Activated CD4-positive, CD25-positive, alpha-beta regulatory T cell treated with anti-CD3 and anti-CD28 coated beads, Interleukin-2, amount 50 U/mL, for 72 hours (primary cell): ENCODE data around the gene CNTNAP4.

Experiments used
- DNase-seq: peaks from one replicate; pipeline ENCODE4 v3.0.0; 2021

The CNTNAP4 gene

GRCh38 chr16:76500006-76500405, 222.8 kb downstream of the CNTNAP4 start:
- DNase-seq, result no peak

DNA sequence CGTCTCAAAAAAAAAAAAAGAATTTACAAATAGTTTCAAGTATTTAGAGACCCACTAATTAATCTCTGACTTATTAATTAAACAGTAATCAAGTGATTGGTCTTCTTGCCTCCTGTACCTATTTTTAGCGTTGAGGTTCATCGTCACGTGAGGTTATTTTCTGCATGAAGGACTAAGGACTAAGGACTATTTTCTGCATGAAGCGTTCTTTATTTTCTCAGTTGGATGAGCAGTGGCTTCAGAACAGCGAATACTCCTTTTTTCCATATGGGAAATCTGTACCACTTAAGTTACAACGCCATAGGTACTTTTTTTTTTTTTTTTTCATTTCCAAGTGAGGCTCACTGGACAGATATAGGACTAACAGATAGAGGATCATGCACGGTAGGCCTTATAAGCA, 224.9 kb downstream of the CNTNAP4 start:
- no peak for DNase-seq

- no peak for DNase-seq
These were observed 225.4 kb downstream of the CNTNAP4 start for GRCh38 chr16:76502555-76502954.

DNA sequence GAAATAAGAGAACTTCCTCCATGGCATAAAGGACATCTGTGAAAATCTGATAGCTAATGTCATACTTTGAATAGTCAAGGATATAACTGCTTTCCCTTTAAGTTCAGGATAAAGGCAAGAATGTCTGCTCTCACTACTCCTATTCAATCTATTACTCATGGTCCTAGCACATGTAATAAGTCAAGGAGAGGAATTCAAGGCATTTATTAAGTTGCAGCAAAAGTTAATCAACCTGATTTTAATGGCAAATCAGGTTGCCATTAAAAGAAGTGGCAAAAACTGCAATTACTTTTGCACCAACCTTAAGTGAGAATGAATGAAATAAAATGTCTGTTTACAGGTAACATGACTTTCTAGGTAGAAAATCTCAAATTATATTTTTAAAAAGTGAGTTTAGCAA, 225.9 kb downstream of the CNTNAP4 start:
- no peak for DNase-seq

DNA sequence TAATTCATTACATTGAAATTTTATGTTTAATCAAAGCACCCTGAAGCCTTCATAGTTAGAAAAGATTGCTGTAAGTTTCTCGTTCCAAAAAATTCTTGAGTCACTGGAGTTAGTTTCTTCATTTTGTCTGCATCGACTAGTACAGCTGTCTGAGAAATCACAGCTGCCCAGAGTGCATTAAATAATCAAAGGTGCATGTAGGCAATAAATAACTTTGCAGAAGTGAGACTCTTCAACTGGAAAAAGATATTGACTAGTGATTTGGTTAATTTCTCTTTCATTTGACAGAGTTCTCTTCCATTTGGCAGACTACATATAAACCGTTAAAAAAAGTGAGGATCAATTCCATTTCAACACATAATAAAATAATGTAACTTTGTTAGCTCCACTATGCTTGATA, 234.0 kb downstream of the CNTNAP4 start:
- DNase-seq, result no peak

DNA sequence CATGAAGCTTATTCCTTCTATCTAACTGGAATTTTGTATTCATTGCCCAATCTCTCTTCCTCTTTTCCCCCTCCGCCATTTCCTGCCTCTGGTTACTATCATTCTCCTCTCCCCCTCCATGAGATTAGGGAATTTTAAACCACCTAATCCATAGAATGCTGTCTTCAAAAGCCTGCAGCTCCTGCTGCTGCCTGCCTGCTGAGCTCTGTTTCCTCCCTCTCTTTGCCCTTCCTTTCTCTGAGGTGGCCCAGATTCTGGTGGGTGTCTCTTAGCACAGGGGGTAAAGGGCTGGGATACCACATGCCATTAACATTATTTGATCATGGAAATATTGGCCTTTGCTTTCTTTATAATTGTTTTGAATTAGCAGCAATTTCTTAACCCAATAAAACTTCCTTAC, 241.6 kb downstream of the CNTNAP4 start:
- DNase-seq, result no peak

DNA sequence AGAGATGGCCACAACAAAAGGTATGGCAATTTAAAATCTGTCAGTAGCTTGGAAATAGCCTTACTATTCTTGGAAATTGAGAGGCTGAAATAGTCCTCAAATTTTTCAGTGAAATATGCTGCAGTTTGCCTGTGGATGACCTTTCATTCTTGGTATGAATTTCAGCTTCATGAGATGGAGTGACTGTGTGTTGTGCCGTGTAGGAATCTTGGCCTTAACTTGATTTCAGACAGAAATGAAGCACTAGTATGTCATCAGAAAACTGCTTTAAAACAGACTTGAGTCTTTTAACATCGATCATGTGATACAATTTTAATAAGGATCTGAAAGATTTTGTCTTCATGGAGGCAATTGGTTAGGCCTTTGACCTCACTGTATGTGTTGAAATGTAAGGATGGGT, 247.2 kb downstream of the CNTNAP4 start:
- DNase-seq, result no peak

DNA sequence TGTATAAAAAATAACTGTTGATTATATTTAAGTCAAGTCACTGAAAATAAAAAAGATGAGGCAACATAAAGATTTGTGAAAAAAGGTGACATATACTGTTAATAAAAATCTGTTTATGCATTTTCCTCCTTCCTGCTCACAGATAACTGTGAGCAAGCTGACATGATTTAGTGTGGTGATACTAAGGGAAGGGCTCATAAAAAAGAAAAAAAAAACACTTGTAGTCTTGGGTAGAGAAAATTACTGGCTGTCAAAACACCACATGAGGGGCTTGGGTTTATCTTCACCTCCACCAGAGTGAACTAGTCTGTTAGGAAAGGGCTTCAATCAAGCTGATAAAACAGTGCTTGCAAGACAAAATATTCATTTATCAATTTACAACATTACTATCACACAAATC, 247.6 kb downstream of the CNTNAP4 start:
- no peak for DNase-seq

DNA sequence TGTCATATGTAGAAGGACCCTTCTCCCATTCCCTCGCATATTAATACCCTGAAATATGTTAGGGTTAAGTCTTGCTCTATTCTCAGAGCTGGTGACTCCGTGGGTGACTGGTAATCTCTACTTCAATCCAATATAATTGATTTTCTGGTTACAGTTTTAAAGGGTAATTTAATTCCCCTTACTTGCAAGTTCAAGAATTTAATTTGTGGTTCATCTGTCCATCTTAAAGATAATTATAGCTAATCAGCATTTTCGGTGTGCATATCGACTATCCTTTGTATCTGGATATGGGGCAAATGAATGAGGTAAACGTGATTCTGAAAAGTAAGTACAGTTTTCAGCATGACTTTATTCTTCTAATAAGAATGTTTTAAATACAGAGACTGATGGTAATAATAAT, 250.0 kb downstream of the CNTNAP4 start:
- DNase-seq, result no peak

DNA sequence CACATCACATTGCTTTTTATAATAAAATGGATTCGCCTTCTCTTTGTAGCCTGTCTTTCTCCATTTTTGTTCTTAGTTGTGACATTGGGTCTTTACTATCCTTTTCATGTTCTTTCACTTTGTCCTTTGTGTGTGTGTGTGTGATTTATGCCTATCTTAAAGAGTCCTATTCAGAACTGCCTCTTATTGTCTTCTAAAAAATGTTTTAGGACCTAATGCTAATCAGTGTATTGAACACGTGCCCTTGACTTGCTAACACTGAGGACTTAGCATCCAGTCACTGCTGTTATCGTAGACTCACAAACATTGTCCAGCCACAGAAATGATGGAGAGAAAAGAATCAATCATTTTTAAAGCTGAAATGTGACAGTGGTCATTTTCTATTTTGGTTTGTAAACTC, 251.9 kb downstream of the CNTNAP4 start:
- DNase-seq, result no peak

GRCh38 chr16:76531236-76531635, 254.0 kb downstream of the CNTNAP4 start:
- no peak for DNase-seq

DNA sequence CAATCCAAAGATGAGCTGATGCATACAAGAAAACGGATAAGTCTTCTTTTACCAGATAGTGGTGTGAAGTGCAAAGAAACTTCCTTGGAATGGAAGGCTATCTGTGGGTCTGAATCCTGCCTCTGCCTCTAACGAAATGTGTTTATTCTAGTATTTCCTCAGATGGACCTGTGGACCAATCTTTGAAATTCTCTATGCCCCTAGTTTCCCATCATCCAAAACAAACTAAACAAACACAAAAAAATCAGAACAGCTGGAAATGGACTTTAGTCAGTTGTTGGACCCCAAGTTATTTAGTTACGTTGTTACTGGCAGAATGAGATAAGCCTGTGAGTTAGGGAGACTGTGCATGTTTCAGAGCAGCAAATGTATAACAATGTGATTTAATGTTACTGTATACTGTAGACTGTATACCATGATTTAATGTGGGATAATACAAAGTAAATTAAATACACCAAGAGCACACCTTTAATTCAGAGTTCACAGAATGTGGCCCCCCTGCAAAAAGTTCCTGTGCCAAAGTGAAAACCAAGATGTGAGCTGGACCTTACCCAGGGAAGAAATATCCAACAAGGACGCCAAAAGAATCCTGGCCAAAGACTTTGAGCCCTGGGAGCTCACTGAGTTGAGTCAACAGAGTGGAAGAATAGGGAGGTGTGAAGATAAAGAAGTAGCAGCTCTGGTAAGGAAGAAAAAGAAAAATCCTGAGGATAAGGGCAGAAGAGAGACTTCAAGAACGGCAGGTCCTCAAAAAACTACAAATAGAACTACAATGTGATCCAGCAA, 255.2 kb downstream of the CNTNAP4 start:
- DNase-seq, result no peak

GRCh38 chr16:76539609-76540008, 262.4 kb downstream of the CNTNAP4 start:
- DNase-seq, result no peak

GRCh38 chr16:76541070-76541469, 263.9 kb downstream of the CNTNAP4 start:
- no peak for DNase-seq

DNA sequence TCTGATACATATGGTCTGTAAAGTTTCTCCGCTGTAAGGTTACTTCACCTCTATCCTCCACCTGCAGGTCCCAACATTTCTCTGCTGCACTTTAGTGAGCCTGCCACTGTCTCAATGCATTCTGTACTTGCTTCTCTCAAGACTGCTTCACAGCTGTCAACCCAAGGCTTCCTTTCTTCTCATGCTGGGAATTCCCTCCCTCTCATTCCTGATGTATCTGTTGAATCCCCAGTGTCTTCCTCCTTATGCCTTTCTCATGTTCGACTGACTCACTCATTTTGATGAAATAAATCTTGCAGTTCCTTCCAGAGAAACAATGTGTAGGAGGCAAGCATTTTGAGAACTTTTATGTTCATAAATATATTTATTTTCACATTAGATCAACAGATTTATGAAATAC, 288.3 kb downstream of the CNTNAP4 start:
- no peak for DNase-seq

DNA sequence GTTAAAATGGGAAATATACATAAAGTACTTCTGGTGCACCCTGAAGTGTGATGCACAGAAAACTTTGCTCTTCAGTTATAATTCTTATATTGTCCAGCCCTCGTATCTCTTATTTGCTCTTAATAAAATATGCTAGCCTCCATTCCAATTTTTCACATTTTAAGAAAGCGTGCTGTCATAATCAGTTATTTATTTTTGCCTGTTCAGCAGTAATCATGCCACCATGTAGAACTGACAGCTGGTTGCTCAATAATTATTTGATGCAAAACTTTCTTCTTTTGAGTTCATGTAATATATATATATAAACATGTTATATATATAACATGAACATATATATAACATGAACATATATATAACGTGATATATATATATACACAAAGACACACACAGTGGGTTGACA, 294.6 kb downstream of the CNTNAP4 start:
- DNase-seq, result no peak

GRCh38 chr16:76573281-76573680, 296.1 kb downstream of the CNTNAP4 start:
- DNase-seq, result no peak

DNA sequence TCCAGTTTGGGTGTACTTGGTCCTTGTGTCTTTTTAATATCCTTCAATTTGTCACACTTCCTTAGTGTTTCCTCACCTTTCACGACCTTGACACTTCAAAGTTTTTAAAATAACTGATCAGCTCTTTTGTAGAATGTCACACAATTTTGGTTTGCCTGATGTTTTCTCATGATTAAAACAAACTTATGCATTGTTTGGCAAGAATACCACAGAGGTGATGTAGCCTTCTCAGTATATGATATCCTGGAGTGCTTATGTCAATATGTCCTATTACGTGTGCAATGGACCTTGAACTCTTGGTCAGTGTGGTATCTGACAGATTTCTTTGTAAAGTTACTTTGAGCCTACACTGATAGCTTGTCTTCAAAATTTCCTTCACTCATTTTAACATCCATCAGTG, 297.4 kb downstream of the CNTNAP4 start:
- DNase-seq, result no peak

GRCh38 chr16:76576526-76576925, 299.3 kb downstream of the CNTNAP4 start:
- DNase-seq, result no peak

DNA sequence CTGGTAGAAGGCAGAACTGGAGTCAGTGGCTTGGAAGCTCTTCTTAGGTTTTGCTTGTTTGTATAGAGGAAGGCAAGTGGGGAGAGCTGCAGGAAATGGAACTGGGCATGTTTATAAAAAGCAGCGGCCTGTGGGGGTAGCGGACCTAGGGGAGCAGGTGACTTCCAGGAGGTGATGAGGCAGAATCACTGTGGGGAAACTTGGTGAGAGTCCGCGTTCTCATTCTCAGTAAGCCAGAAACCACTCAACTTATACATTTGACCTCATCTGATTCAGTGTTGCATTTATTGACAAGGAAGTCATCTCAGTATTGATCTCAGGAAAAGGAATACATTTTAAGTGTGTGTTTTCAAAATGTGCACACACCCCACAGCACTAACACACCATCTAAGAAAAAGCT, 299.8 kb downstream of the CNTNAP4 start:
- DNase-seq, result no peak

GRCh38 chr16:76579277-76579922, 302.2 kb downstream of the CNTNAP4 start:
- DNase-seq, result no peak

DNA sequence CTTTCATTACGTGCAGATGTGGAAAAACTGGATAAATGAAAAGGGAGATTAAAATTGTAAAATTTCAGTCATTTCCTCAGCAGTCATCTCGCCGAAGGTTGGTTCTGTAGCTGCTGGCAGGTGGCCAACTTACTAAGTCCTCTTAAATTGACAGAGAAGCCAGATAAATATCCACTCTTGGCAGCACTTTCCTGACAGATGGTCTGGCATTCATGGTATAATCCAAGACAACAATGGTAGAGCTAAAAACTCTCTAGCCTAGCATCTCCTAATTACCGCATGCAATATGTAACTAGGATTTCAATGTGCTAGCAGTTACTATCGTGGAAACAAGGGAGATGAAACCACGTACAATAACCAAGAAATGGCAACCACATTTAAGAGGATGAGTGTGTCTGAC, 306.3 kb downstream of the CNTNAP4 start:
- no peak for DNase-seq

DNA sequence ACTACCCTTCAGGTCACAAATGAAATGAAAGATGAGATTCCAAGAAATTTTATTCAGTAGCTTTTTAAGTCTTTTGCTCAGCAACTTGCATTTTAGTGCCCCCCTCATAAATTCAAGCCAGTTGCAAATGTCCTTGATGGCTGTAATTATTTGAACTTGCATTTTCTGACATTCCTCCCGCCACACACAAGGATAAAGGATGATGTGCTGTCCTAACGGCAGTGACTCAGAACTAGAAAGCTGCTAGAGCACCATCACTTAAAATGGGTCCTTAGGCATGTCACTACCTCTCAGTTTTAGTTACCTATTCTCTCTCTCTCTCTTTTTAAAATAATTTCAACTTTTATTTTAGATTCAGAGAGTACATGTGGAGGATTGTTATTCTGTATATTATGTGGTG, 306.7 kb downstream of the CNTNAP4 start:
- no peak for DNase-seq

DNA sequence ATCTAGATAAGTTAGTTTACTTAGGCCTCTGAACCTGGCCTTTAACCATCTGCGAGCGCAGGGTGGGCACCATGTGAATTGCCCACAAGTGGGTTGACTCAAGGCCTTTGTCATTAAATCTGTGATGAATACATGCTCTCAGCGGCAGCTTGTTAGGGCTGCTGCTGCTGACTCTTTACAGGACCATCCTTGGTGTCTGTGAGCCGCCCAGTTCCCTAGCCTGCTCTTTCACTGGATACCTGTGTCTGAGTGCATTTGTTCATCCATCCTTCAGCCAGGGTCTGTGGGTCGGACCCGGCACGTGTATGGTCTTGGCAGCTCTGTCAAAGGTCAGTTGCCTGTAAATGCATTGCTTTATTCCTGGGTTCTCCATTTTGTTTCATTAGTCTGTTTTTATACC, 321.3 kb downstream of the CNTNAP4 start:
- DNase-seq, result no peak

DNA sequence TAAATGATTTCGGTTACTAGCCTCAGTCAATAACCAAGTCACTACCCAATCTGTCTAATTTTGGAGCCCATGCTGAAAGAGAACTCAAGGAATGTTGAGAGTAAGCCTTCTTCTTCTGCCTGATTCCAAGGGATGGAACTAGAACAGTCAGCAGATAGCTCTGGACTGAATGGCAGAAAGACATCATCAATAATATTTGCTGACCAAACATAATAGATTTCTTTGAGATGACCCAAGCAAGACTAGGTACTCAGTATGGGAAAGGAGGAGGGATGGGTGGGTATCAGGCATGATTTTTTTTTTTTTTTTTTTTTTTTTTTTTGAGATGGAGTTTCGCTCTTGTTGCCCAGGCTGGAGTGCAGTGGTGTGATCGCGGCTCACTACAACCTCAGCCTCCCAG, 330.1 kb downstream of the CNTNAP4 start:
- no peak for DNase-seq
